CD4-positive, alpha-beta T cell (primary cell): ENCODE data around the gene EMILIN3. TPM values are rescaled to one million over a fixed set of nuclear protein-coding genes. Genes with fewer than 3 reads are reported as not detected.

Source experiments
- ATAC-seq: fragments of 200-7000 bp; cut with Tn5 transposase; one replicate; pipeline ENCODE4 v1.10.0; 2022; ENCODE audit warnings: mild to moderate bottlenecking; ENCODE audit not compliant: poor library complexity
- CTCF ChIA-PET: fragments of 350-600 bp; sonication (Branson Sonifier 250); formaldehyde crosslinking; loops from one replicate; lab custom pipeline; 2021; ENCODE audit warnings: antibody characterized with exemption, inconsistent platforms; lab: Charles Lee
- POLR2A ChIA-PET: fragments of 350-600 bp; sonication (Branson Sonifier 250); formaldehyde crosslinking; loops from one replicate; lab custom pipeline; 2021; ENCODE audit warnings: antibody characterized with exemption, inconsistent platforms; lab: Charles Lee
- DNase-seq, 14 experiments: peaks; one replicate each; pipeline ENCODE4 v3.0.0-alpha.2; 2013 to 2020; ENCODE audit warnings: mixed read lengths in 2 of 14
- H3K27ac ChIP-seq, 2 donors: one replicate each; pipeline versions ENCODE4 v1.5.1 to v1.7.0; 2013; ENCODE audit warnings: low read length in 2 of 2, low read depth in 1 of 2, mild to moderate bottlenecking in 1 of 2
- H3K27me3 ChIP-seq, 2 experiments: 1 replicate in 1 of 2; 2 replicates in 1 of 2; pipeline versions ENCODE4 v1.6.1 to v1.7.0; 2013; ENCODE audit warnings: low read length in 2 of 2, control low read depth in 1 of 2, mild to moderate bottlenecking in 1 of 2, moderate library complexity in 1 of 2; ENCODE audit not compliant: insufficient read depth in 2 of 2, control insufficient read depth in 1 of 2
- H3K36me3 ChIP-seq: one replicate; pipeline ENCODE4 v1.6.1; 2013; ENCODE audit warnings: low read length, control low read depth; ENCODE audit not compliant: insufficient read depth
- H3K4me1 ChIP-seq: one replicate; pipeline ENCODE4 v1.6.1; 2013; ENCODE audit warnings: low read length, control low read depth; ENCODE audit not compliant: insufficient read depth
- H3K4me3 ChIP-seq: one replicate; pipeline ENCODE4 v1.5.1; 2013; ENCODE audit warnings: mild to moderate bottlenecking, low read length, moderate library complexity
- H3K9me3 ChIP-seq, 2 experiments: 1 replicate in 1 of 2; 2 replicates in 1 of 2; pipeline versions ENCODE4 v1.6.1 to v1.7.0; 2013; ENCODE audit warnings: low read length in 2 of 2, mild to moderate bottlenecking in 2 of 2, control low read depth in 1 of 2, moderate library complexity in 1 of 2; ENCODE audit not compliant: control insufficient read depth in 1 of 2, insufficient read depth in 1 of 2
- H3K27ac Mint-ChIP-seq: one replicate; pipeline ENCODE4 v1.8.0; 2020; ENCODE audit warnings: mixed read lengths
- H3K27me3 Mint-ChIP-seq: one replicate; pipeline ENCODE4 v1.8.0; 2021; ENCODE audit warnings: mixed read lengths
- H3K36me3 Mint-ChIP-seq: one replicate; pipeline ENCODE4 v1.8.0; 2021; ENCODE audit warnings: low read depth, mixed read lengths
- H3K4me1 Mint-ChIP-seq: one replicate; pipeline ENCODE4 v1.8.0; 2021; ENCODE audit warnings: low read depth, mixed read lengths
- H3K4me3 Mint-ChIP-seq: one replicate; pipeline ENCODE4 v1.8.0; 2020; ENCODE audit warnings: mild to moderate bottlenecking, mixed read lengths
- H3K9me3 Mint-ChIP-seq: one replicate; pipeline ENCODE4 v1.8.0; 2020; ENCODE audit warnings: mixed read lengths
- intact Hi-C, 2 experiments: fragments of 100-400 bp; cut with DNase I in 1 of 2; cut with micrococcal nuclease in 1 of 2; formaldehyde crosslinking; loops; one replicate each; pipeline versions ENCODE4 v1.15.1 to v1.9.0; 2023 to 2025; cut with DNase I, micrococcal nuclease
- total RNA-seq, 174 experiments: library from RNA in 2 of 174; stranded (reverse) in 2 of 174; gene quantifications; one replicate each; pipeline ENCODE4 v1.2.3 and lab custom pipeline; 2021 to 2026
- TF ChIP-seq, protein P1 (sequence below): fragments of 200-600 bp; IDR thresholded peaks from one replicate; pipeline ENCODE4 v1.8.0; 2022; ENCODE audit warnings: antibody characterized with exemption, mild to moderate bottlenecking

Gene EMILIN3
- total RNA-seq, 2 experiments from 2014 or later: 0.11 to 0.22 TPM

DNA sequence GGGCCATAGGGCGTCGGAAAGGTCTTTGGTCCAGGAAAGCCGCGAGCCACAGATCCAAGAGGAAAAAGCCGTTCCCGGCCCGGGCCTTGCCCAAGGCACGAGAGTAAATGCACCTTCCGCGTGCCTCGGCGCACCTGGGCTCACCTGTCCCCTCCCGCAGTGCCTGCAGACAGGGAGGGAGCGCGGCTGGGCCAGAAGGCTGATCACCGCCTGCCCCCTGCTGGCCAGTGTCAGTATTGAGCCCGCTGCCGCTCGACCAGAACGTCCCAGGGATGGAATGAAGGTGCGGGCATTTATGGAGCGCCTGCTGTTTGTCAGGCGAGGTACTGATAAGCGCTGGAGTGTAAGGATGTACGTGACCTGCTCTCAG lies 26.7 kb downstream of the EMILIN3 start:
- TF ChIP-seq, protein P1, sequence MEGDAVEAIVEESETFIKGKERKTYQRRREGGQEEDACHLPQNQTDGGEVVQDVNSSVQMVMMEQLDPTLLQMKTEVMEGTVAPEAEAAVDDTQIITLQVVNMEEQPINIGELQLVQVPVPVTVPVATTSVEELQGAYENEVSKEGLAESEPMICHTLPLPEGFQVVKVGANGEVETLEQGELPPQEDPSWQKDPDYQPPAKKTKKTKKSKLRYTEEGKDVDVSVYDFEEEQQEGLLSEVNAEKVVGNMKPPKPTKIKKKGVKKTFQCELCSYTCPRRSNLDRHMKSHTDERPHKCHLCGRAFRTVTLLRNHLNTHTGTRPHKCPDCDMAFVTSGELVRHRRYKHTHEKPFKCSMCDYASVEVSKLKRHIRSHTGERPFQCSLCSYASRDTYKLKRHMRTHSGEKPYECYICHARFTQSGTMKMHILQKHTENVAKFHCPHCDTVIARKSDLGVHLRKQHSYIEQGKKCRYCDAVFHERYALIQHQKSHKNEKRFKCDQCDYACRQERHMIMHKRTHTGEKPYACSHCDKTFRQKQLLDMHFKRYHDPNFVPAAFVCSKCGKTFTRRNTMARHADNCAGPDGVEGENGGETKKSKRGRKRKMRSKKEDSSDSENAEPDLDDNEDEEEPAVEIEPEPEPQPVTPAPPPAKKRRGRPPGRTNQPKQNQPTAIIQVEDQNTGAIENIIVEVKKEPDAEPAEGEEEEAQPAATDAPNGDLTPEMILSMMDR: peak; percentile 100
- POLR2A ChIA-PET: interaction anchor here (2.0 kb wide), 1 partner anchor 183 kb away, joined by 7 read pairs; no protein-coding TSS in a partner anchor
- CTCF ChIA-PET: interaction anchor here (0.8 to 2.0 kb wide), 8 partner anchors 8 to 377 kb away, joined by 3 to 12 read pairs (median 4); no protein-coding TSS in a partner anchor
- H3K4me1 Mint-ChIP-seq: peaks cover 11% of the 10 kb centered on the region
- peaks cover 7% of the 10 kb centered on the region for H3K27me3 Mint-ChIP-seq
- H3K4me1 ChIP-seq: peaks cover 14% of the 10 kb centered on the region
- intact Hi-C loops: loop anchor here (1.0 to 10.0 kb wide), 8 partner anchors 21 to 372 kb away; no protein-coding TSS in a partner anchor
- peak overlapping the region; percentile 31 for H3K4me3 ChIP-seq
- ATAC-seq (peak; percentile 95), DNase-seq (peak; percentile 73 to 91 (median 83))
- peak overlapping the region; percentile 84 for H3K4me3 Mint-ChIP-seq
- no peaks in the 10 kb centered on the region for H3K36me3 ChIP-seq
- no peaks in the 10 kb centered on the region for H3K36me3 Mint-ChIP-seq
- no peak overlapping the region for H3K27ac ChIP-seq
- H3K9me3 Mint-ChIP-seq: no peaks in the 10 kb centered on the region
- no peaks in the 10 kb centered on the region for H3K27me3 ChIP-seq
- H3K27ac Mint-ChIP-seq: peak overlapping the region; percentile 10
- no peaks in the 10 kb centered on the region for H3K9me3 ChIP-seq

DNA sequence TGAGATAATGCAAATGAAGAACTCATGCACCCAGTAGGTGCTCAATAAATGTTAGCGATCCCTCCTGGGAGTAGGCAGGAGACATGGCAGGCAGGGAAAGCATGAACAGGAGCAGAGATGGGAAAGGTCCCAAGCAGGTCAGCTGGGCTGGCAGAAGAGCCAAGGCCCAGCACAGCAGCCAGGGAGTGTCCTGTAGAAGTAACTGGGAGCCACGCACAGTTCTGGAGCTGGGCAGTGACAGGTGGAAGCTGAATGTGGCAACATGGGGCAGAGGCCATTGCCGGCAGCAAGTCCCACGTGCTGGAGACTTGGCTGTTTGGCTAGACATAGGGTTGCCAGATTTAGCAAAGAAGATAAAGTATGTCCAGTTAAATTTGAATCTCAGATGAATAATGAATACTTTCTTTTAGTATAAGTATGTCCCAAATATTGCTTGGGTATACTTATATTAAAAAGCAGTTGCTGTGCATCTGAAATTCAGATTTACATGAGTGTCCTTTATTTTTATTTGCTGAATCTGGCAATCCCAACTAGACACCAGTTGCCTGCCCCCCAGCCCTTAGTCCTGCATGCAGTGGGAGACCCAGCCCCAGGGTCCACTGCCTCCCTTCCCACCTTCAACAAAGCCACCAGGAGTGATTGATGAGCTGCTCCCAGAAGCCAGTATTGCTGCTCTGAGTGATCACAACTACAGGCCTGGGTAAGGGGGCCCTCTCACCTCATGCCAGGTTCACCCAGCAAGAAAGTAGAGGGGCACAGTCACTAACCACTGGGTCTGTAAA lies 29.7 kb downstream of the EMILIN3 start:
- peaks cover 14% of the 10 kb centered on the region for H3K4me1 ChIP-seq
- no peaks in the 10 kb centered on the region for H3K36me3 Mint-ChIP-seq
- intact Hi-C loops: loop anchor here in 1 of 2 experiments (10.0 kb wide), 1 partner anchor 102 kb away; no protein-coding TSS in a partner anchor
- ChIA-PET POLR2A (no interaction called here), CTCF (interaction anchor here (1.2 kb wide), 1 partner anchor 164 kb away, joined by 5 read pairs; no protein-coding TSS in a partner anchor)
- ATAC-seq (no peak), DNase-seq (no peak)
- TF ChIP-seq, protein P1: no peak
- no peak overlapping the region for H3K4me3 Mint-ChIP-seq
- H3K4me1 Mint-ChIP-seq: peaks cover 11% of the 10 kb centered on the region
- no peaks in the 10 kb centered on the region for H3K9me3 Mint-ChIP-seq
- no peak overlapping the region for H3K27ac ChIP-seq
- H3K36me3 ChIP-seq: no peaks in the 10 kb centered on the region
- no peak overlapping the region for H3K4me3 ChIP-seq
- no peaks in the 10 kb centered on the region for H3K9me3 ChIP-seq
- peaks cover 7% of the 10 kb centered on the region for H3K27me3 Mint-ChIP-seq
- no peaks in the 10 kb centered on the region for H3K27me3 ChIP-seq
- H3K27ac Mint-ChIP-seq: no peak overlapping the region

DNA sequence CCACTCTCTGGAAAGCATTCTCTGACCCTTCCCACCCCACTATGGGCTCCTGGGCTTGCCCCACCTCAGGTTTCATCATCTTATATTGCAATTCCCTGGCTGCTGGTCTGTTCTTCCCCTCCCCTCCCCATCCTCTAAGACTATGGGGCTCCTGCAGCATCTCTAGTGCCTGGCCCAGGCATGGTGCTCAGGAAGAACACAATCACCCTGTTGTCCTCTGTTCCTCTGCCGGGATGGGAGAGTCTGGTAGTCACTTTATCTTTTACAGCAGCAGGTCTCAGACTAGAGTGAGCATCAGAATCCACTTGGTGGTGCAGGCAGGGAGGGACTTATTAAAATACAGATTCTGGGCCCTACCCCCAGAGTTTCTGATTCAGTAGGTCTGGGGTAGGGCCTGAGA lies 31.0 kb downstream of the EMILIN3 start:
- Mint-ChIP-seq H3K27me3 (peaks cover 7% of the 10 kb centered on the region), H3K4me3 (no peak overlapping the region), H3K4me1 (peaks cover 11% of the 10 kb centered on the region), H3K36me3 (no peaks in the 10 kb centered on the region), H3K27ac (no peak overlapping the region), H3K9me3 (no peaks in the 10 kb centered on the region)
- TF ChIP-seq, protein P1: no peak
- Histone ChIP-seq H3K4me3 (no peak overlapping the region), H3K36me3 (no peaks in the 10 kb centered on the region), H3K27me3 (no peaks in the 10 kb centered on the region), H3K4me1 (peaks cover 10% of the 10 kb centered on the region), H3K9me3 (no peaks in the 10 kb centered on the region), H3K27ac (no peak overlapping the region)
- DNase-seq: no peak
- ChIA-PET CTCF (no interaction called here), POLR2A (no interaction called here)
- intact Hi-C loops: loop anchor here in 1 of 2 experiments (10.0 kb wide), 1 partner anchor 101 kb away; no protein-coding TSS in a partner anchor
- no peak for ATAC-seq
